Panc1 (cell line): Measurements from ENCODE around the gene HACL1.

ENCODE experiments used
- POLR2AphosphoS5 ChIP-seq: IDR thresholded peaks from 2 replicates; pipeline ENCODE4 v1.6.1; 2012; ENCODE audit warnings: mild to moderate bottlenecking, low read depth, low read length, moderate library complexity
- TF ChIP-seq, protein P1 (sequence below): fragments of 450-650 bp; IDR thresholded peaks from 2 replicates; pipeline ENCODE4 v1.5.1; 2017; ENCODE audit warnings: mild to moderate bottlenecking

DNA sequence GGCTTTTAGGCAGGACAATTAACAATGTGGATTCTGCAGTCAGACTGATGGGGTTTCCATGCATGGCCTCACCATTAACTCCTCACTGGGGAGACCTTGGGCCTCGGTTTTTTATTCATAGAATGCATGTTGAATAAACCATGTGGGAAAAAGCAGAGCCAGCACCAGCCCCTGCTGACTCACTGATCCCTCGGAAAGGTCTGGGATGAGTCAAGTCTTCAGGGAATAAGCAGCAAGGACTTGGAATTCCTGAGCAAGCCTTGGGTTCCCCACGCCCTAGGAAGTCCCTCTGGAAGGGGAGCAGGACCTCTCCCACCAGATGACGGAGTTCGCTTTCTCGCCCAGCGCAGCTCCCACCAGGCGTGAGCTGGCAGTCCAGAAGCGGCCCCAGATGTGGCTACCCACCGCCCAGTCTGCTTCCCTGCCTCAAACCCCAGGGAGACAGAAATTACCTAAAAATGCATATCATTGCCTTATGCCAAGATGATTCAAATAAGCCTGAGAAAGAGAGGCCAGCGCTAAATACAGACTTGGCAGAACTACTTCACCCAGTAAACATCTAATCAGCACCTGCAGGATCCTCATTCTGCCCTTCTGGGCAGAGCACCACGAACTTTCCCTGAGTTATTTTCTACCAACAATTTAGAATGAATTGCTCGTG, 45.6 kb upstream of the HACL1 start:
- TF ChIP-seq, protein P1, sequence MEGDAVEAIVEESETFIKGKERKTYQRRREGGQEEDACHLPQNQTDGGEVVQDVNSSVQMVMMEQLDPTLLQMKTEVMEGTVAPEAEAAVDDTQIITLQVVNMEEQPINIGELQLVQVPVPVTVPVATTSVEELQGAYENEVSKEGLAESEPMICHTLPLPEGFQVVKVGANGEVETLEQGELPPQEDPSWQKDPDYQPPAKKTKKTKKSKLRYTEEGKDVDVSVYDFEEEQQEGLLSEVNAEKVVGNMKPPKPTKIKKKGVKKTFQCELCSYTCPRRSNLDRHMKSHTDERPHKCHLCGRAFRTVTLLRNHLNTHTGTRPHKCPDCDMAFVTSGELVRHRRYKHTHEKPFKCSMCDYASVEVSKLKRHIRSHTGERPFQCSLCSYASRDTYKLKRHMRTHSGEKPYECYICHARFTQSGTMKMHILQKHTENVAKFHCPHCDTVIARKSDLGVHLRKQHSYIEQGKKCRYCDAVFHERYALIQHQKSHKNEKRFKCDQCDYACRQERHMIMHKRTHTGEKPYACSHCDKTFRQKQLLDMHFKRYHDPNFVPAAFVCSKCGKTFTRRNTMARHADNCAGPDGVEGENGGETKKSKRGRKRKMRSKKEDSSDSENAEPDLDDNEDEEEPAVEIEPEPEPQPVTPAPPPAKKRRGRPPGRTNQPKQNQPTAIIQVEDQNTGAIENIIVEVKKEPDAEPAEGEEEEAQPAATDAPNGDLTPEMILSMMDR: no peak
- TF ChIP-seq POLR2AphosphoS5: no peak
